Measurements from ENCODE around the gene ASAP3.

ASAP3 gene

GRCh38 chr1:23483321-23484252 is at the start of gene ASAP3:
ASAP3 (minus strand) TSS chr1:23484179; CDS start chr1:23484133, 46 bp downstream.
- H3K9me3 Mint-ChIP-seq = no peaks in the 10 kb centered on the region
- TF ChIP-seq CTCF (IDR thresholded peaks at IDR 0.05; ENCODE audit: unreplicated experiment in 3 of 3) = peak; percentile 7 to 40 (median 17)
- H3K27ac Mint-ChIP-seq = peak within 1 kb of the TSS; percentile 91 to 95 (median 94)
- peaks cover 5% of the 10 kb centered on the region for H3K27me3 Mint-ChIP-seq (ENCODE audit: low read depth)
- H3K4me3 Mint-ChIP-seq = peak within 1 kb of the TSS; percentile 95 to 100 (median 97)
- no peaks in the 10 kb centered on the region for H3K36me3 Mint-ChIP-seq (ENCODE audit: low read depth)
- H3K4me1 Mint-ChIP-seq = peaks cover 43% of the 10 kb centered on the region

DNA sequence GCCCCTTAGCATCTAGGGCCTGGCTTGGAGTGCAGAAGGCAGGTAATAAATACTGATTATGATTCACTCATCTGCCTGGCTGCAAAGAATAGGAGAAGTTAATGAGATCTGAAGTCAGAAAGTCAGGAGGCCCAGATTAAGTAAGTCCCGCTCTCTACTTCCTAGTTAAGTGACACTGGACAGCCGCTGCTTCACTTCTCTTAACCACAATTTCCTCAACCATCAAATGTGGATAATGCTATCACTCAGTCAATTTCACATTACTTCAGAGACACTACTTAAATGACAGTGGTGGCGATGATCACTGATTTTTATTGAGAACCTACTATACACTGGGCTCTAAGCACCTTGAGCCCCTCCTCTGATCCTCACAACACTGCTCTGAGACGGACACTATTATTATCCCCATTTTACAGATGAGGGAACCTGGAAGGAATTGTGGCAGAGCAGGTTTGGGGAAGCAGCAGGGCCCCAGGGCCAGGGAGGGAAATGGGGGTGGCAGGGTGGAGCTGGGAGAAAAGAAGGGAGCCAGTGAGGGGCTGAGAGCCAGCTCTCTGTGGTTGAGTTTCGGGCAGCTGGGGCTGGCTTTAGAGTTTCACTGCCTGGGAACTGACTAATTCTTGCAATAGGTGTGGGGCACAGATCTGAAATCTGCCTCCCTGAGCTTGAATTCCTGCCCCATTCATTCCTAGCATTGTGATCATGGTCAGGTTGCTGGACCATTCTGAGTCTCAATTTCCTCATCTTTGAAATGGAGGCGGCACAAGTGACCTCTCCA is 49.5 kb upstream of the ASAP3 start:
- TF ChIP-seq CTCF (IDR thresholded peaks at IDR 0.05; ENCODE audit: unreplicated experiment in 3 of 3) = no peak
- H3K4me3 Mint-ChIP-seq = peak overlapping the region; percentile 51 to 68 (median 59)
- H3K4me1 Mint-ChIP-seq = peaks cover 31% of the 10 kb centered on the region
- H3K27ac Mint-ChIP-seq = peak overlapping the region in 1 of 3 experiments; percentile 39
- H3K9me3 Mint-ChIP-seq = no peaks in the 10 kb centered on the region
- peaks cover 9% of the 10 kb centered on the region for H3K27me3 Mint-ChIP-seq (ENCODE audit: low read depth)
- H3K36me3 Mint-ChIP-seq (ENCODE audit: low read depth) = no peaks in the 10 kb centered on the region

DNA sequence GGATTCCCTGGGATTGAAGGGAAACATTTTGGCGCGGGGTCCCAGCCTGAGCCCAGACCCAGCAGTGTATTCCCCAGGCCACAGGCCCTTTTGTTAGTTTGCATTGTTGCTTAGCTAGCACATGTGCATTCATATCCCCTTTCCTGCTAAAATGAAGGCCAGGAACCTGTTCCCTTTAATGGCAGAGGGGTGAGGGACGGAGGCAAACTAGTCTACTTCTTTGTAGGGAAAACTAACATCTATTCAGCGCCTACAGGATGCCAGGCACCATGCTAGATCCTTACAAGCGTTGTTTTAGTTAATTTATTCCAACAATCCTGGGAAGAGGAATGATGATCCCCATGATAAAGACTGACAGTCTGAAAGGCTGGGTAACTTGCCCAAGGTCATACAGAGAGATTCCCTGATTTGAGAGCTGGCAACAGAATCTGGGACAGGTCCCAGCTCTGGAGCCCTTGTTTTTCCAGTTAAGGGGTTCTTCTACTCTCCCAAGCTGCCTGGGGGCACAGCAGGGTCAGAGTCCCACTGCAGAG is 47.6 kb upstream of the ASAP3 start:
- Mint-ChIP-seq H3K27me3 (ENCODE audit: low read depth) (peaks cover 9% of the 10 kb centered on the region), H3K36me3 (ENCODE audit: low read depth) (no peaks in the 10 kb centered on the region), H3K27ac (peak overlapping the region; percentile 60 to 82 (median 64)), H3K4me3 (peak overlapping the region; percentile 90 to 92 (median 91)), H3K9me3 (no peaks in the 10 kb centered on the region), H3K4me1 (peaks cover 39% of the 10 kb centered on the region)
- TF ChIP-seq CTCF (IDR thresholded peaks at IDR 0.05; ENCODE audit: unreplicated experiment in 3 of 3) = no peak

GRCh38 chr1:23530747-23531561 is 47.0 kb upstream of the ASAP3 start, which contains the start of gene E2F2:
E2F2 (minus strand) TSS chr1:23531233; CDS start chr1:23530793, 440 bp downstream.
- Mint-ChIP-seq H3K9me3 (no peaks in the 10 kb centered on the region), H3K4me1 (peaks cover 44% of the 10 kb centered on the region), H3K27ac (peak within 1 kb of the TSS; percentile 60 to 82 (median 64)), H3K36me3 (ENCODE audit: low read depth) (no peaks in the 10 kb centered on the region), H3K27me3 (ENCODE audit: low read depth) (peaks cover 9% of the 10 kb centered on the region), H3K4me3 (peak within 1 kb of the TSS; percentile 90 to 92 (median 91))
- no peak for TF ChIP-seq CTCF (IDR thresholded peaks at IDR 0.05; ENCODE audit: unreplicated experiment in 3 of 3)

DNA sequence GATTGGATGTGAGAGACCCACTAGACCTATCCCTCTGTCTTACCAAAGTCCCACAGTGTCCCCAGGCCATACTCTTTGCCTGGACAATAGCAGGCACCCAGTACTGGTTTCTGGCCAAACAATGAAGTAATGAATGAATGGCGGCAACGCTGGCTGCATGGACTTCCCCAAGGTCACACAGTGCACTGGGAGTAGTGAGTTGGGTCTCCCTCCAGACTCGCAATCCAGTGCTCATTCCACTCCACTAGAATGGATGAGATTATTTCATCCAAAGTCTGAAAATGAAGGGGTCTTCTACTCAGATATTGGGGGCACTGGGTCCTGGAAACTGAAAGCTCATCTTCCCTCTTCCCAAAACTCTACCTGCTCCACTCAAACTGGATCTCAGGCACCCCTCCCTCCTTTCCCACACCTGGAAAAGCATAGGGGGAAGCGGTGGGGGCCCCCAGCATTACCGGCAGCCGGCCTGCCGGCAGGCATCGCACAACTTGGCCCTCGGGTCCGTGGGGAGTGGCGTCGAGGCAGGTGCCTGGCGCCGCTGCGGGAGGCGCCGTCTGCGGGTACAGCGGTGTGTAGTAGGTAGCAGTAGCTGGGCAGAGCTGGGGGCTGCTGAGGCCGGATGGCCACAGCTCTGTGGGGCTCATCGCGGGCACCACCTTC is 46.2 kb upstream of the ASAP3 start:
- Mint-ChIP-seq H3K4me3 (peak overlapping the region; percentile 75 to 82 (median 81)), H3K27me3 (ENCODE audit: low read depth) (peaks cover 9% of the 10 kb centered on the region), H3K4me1 (peaks cover 51% of the 10 kb centered on the region), H3K9me3 (no peaks in the 10 kb centered on the region), H3K27ac (no peak overlapping the region), H3K36me3 (ENCODE audit: low read depth) (no peaks in the 10 kb centered on the region)
- no peak for TF ChIP-seq CTCF (IDR thresholded peaks at IDR 0.05; ENCODE audit: unreplicated experiment in 3 of 3)

All from nephron (organoid).